Liver (tissue), 9 donors: Measurements from ENCODE around the gene GNG12. TPM values are rescaled to one million over a fixed set of nuclear protein-coding genes. Genes with fewer than 3 reads are reported as not detected.

ENCODE experiments used
- DNase-seq: peaks from one replicate; pipeline ENCODE4 v3.0.0-alpha.2; 2017; ENCODE audit warnings: low spot score
- H3K27ac ChIP-seq, 2 donors: one replicate each; pipeline ENCODE4 v1.7.0; 2013; ENCODE audit warnings: inconsistent platforms in 2 of 2, low read length in 2 of 2, control low read depth in 1 of 2, low read depth in 1 of 2, mild to moderate bottlenecking in 1 of 2
- H3K27me3 ChIP-seq, 4 donors: one replicate each; pipeline versions ENCODE4 v1.6.1 to v1.7.0; 2013; ENCODE audit warnings: low read length in 3 of 4, inconsistent platforms in 1 of 4, mild to moderate bottlenecking in 1 of 4, moderate library complexity in 1 of 4; ENCODE audit not compliant: control insufficient read depth in 4 of 4, insufficient read depth in 4 of 4
- H3K36me3 ChIP-seq, 4 donors: one replicate each; pipeline versions ENCODE4 v1.6.1 to v1.7.0; 2013; ENCODE audit warnings: low read length in 3 of 4, mild to moderate bottlenecking in 3 of 4, low read depth in 1 of 4, moderate library complexity in 1 of 4; ENCODE audit not compliant: control insufficient read depth in 4 of 4, insufficient read depth in 3 of 4
- H3K4me1 ChIP-seq, 4 donors: one replicate each; pipeline versions ENCODE4 v1.6.1 to v1.7.0; 2013; ENCODE audit warnings: low read length in 3 of 4, mild to moderate bottlenecking in 3 of 4, moderate library complexity in 1 of 4; ENCODE audit not compliant: control insufficient read depth in 4 of 4, insufficient read depth in 4 of 4
- H3K4me3 ChIP-seq, 3 donors: one replicate each; pipeline versions ENCODE4 v1.6.1 to v1.7.0; 2013; ENCODE audit warnings: low read length in 3 of 3, control low read depth in 1 of 3, low read depth in 1 of 3, mild to moderate bottlenecking in 1 of 3
- H3K9ac ChIP-seq, 2 donors: one replicate each; pipeline ENCODE4 v1.7.0; 2013; ENCODE audit warnings: low read length in 2 of 2, mild to moderate bottlenecking in 2 of 2, moderate library complexity in 2 of 2, control low read depth in 1 of 2, low read depth in 1 of 2
- H3K9me3 ChIP-seq, 4 donors: one replicate each; pipeline versions ENCODE4 v1.6.1 to v1.7.0; 2013; ENCODE audit warnings: low read length in 3 of 4; ENCODE audit not compliant: control insufficient read depth in 4 of 4
- FOXA1 ChIP-seq: IDR thresholded peaks from 2 replicates; pipeline ENCODE4 v1.6.1; 2016; ENCODE audit warnings: antibody characterized with exemption
- FOXA2 ChIP-seq: IDR thresholded peaks from 2 replicates; pipeline ENCODE4 v1.6.1; 2016; ENCODE audit warnings: antibody characterized with exemption
- GABPA ChIP-seq, 2 donors: IDR thresholded peaks in 1 of 2; conservative IDR thresholded peaks in 1 of 2; 2 replicates each; pipeline ENCODE4 v1.6.1; 2016; ENCODE audit warnings: antibody characterized with exemption in 2 of 2, mild to moderate bottlenecking in 1 of 2, moderate library complexity in 1 of 2
- HNF4G ChIP-seq: IDR thresholded peaks from 2 replicates; pipeline ENCODE4 v1.6.1; 2016; ENCODE audit warnings: antibody characterized with exemption
- JUND ChIP-seq, 2 donors: IDR thresholded peaks; 2 replicates each; pipeline ENCODE4 v1.6.1; 2016; ENCODE audit warnings: antibody characterized with exemption in 2 of 2
- NR2F2 ChIP-seq: IDR thresholded peaks from 2 replicates; pipeline ENCODE4 v1.6.1; 2016; ENCODE audit warnings: antibody characterized with exemption
- RAD21 ChIP-seq, 2 donors: IDR thresholded peaks; 2 replicates each; pipeline ENCODE4 v1.6.1; 2016; ENCODE audit warnings: antibody characterized with exemption in 2 of 2, mild to moderate bottlenecking in 2 of 2
- RXRA ChIP-seq, 2 donors: IDR thresholded peaks; 2 replicates each; pipeline ENCODE4 v1.6.1; 2017 to 2018; ENCODE audit warnings: antibody characterized with exemption in 2 of 2, mild to moderate bottlenecking in 1 of 2
- SP1 ChIP-seq: IDR thresholded peaks from 2 replicates; pipeline ENCODE4 v1.6.1; 2018; ENCODE audit warnings: antibody characterized with exemption, mild to moderate bottlenecking
- TAF1 ChIP-seq: conservative IDR thresholded peaks from 2 replicates; pipeline ENCODE4 v1.6.1; 2016; ENCODE audit warnings: antibody characterized with exemption, mild to moderate bottlenecking
- YY1 ChIP-seq: IDR thresholded peaks from 2 replicates; pipeline ENCODE4 v1.6.1; 2016; ENCODE audit warnings: antibody characterized with exemption, mild to moderate bottlenecking
- WGBS: extraction: QIAGEN DNeasy Blood & Tissue Kit; methylation state at CpG from one replicate; pipeline ENCODE4 v1.1.7; 2013; 5-methylcytosine and 5-hydroxymethylcytosine counted together
- polyA plus RNA-seq, 2 donors: library from polyadenylated mRNA; stranded (reverse) in 1 of 2; unstranded in 1 of 2; fragments of 200-250 nt in 1 of 2; fragments of >200 nt in 1 of 2; fragmentation: Nextera tagmentation in 1 of 2; extraction: Ambion mirVana in 1 of 2; gene quantifications; one replicate each; pipeline versions ENCODE4 v1.2.1 to v1.2.3, GENCODE V29; 2013 to 2015
- total RNA-seq, 2 donors: library from RNA; depleted of rRNA; stranded (reverse); fragments of >200 nt; gene quantifications; one replicate each; pipeline ENCODE4 v1.2.3, GENCODE V29; 2014
- TF ChIP-seq, protein P1 (sequence below): fragments of 150-350 bp; IDR thresholded peaks from 2 replicates; pipeline ENCODE4 v1.5.1; 2017; ENCODE audit warnings: improper control_type of control experiment, low read depth, low read length; ENCODE audit not compliant: missing input control
- TF ChIP-seq, protein P2 (sequence below): IDR thresholded peaks from 2 replicates; pipeline ENCODE4 v1.6.1; 2016; ENCODE audit warnings: antibody characterized with exemption
- TF ChIP-seq, protein P3 (sequence below): IDR thresholded peaks from 2 replicates; pipeline ENCODE4 v1.6.1; 2016; ENCODE audit warnings: antibody characterized with exemption, mild to moderate bottlenecking
- donor health status: healthy.
- donor health status: healthy.
- donor health status: healthy.
- donor health status: healthy.
- donor health status: healthy.

Gene GNG12
- total and polyA plus RNA-seq, 4 donors, result 15.4 to 26.1 (median 19.7) TPM

DNA sequence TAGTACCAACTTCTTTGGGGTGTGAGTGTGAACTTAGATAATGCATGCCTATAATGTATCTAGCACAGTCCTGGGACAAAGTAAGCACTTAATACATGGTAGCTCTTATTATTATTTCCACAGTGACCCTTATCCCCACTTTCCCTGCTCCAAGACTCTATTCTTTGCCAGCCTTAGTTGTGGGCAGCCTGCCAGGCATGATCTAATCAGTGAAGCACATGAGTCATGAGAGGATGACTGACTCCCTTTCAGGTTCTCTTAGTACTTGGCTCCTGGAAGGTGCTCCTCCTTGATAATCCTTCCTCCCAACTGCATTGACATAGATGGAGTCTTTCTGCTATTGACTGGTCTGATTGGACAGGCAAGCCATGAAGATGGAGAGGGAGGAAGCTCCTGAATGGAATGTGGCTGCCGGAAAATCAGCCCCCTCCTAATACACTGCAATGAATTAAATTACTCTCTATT, 17.4 kb upstream of the GNG12 start:
- TF ChIP-seq JUND (IDR thresholded peaks at IDR 0.05), result peak; percentile 44 to 65
- TF ChIP-seq, protein P1, sequence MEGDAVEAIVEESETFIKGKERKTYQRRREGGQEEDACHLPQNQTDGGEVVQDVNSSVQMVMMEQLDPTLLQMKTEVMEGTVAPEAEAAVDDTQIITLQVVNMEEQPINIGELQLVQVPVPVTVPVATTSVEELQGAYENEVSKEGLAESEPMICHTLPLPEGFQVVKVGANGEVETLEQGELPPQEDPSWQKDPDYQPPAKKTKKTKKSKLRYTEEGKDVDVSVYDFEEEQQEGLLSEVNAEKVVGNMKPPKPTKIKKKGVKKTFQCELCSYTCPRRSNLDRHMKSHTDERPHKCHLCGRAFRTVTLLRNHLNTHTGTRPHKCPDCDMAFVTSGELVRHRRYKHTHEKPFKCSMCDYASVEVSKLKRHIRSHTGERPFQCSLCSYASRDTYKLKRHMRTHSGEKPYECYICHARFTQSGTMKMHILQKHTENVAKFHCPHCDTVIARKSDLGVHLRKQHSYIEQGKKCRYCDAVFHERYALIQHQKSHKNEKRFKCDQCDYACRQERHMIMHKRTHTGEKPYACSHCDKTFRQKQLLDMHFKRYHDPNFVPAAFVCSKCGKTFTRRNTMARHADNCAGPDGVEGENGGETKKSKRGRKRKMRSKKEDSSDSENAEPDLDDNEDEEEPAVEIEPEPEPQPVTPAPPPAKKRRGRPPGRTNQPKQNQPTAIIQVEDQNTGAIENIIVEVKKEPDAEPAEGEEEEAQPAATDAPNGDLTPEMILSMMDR, result no peak
- no peaks in the 10 kb centered on the region for H3K4me1 ChIP-seq
- no peak overlapping the region for H3K4me3 ChIP-seq
- H3K36me3 ChIP-seq, result no peaks in the 10 kb centered on the region
- 93% methylated on average over 1 of the region's 1 CpG for WGBS
- H3K27ac ChIP-seq, result no peak overlapping the region
- no peaks in the 10 kb centered on the region for H3K27me3 ChIP-seq
- H3K9me3 ChIP-seq, result no peaks in the 10 kb centered on the region
- no peak overlapping the region for H3K9ac ChIP-seq
- no peak for DNase-seq

DNA sequence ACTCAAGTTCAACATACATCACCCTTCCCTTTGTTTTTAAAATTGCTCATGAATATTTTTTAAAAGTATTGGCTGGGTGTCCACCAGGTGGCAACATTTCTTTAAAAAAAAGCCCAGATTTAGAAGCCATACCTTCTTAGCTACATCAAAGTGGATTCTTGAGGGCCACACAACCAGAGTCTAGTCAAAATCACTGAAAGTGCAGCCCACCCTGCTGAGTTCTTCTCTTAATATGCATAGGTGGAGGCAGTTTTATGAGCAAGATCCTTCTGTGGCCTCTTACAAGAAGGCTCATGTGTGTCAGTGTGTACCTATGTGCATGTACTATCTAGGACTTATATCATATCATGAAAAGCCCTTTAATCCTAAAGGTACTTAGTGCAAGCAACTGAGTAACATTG, 16.9 kb upstream of the GNG12 start:
- Histone ChIP-seq H3K27me3 (no peaks in the 10 kb centered on the region), H3K4me3 (no peak overlapping the region), H3K27ac (no peak overlapping the region), H3K9me3 (no peaks in the 10 kb centered on the region), H3K9ac (no peak overlapping the region), H3K4me1 (no peaks in the 10 kb centered on the region), H3K36me3 (no peaks in the 10 kb centered on the region)
- TF ChIP-seq RXRA (IDR thresholded peaks at IDR 0.05) (no peak), RAD21 (IDR thresholded peaks at IDR 0.05) (peak; percentile 73 to 80)
- TF ChIP-seq, protein P1, result peak; percentile 52
- no peak for DNase-seq

DNA sequence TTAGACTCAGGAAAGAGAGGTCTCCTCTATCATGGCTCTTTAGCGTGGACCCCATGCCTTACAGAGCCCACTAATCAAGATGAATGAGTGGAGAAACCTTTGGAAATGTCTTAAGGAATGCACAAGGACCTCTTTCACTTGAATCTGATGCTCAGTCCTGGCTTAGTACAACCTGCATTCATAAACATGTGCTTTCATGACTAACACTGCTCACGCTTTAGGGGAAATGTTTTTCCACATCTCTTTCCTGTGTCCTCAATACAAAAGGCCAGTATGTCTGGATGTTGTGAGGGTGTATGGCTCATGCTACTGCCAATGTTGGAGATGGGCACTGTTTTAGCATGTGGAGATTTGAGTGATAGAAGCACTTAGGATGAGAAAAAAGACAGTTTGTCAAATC, 14.2 kb upstream of the GNG12 start:
- TF ChIP-seq FOXA1, result no peak
- H3K4me1 ChIP-seq, result no peaks in the 10 kb centered on the region
- H3K9ac ChIP-seq, result no peak overlapping the region
- no peak overlapping the region for H3K4me3 ChIP-seq
- 78% methylated on average over 2 of the region's 2 CpGs for whole genome bisulfite sequencing
- no peak overlapping the region for H3K27ac ChIP-seq
- H3K36me3 ChIP-seq, result no peaks in the 10 kb centered on the region
- DNase-seq, result no peak
- no peaks in the 10 kb centered on the region for H3K9me3 ChIP-seq
- H3K27me3 ChIP-seq, result no peaks in the 10 kb centered on the region

DNA sequence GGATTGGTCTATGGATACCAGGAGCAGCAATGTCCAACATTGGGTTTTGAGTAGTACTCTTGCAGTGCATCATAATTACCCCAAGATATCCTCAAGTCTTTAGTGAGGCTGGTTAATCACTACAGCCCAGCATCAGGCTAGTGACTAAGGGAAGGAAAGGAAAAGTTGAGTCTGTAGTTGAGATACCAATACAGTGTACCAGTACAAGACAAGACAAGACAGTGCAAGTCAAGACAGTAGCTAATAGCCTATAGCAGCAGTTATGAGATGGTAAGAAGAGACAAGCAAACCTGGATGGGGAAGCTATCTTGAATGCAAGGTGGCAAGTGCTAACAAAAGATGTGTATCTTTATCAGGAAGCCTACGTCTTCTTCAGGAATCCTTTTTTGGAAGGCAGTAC, 13.3 kb upstream of the GNG12 start:
- 93% methylated on average over 1 of the region's 1 CpG for WGBS
- no peaks in the 10 kb centered on the region for H3K4me1 ChIP-seq
- DNase-seq, result no peak

More for the DNA sequence above, 13.3 kb upstream of the GNG12 start:
- TF ChIP-seq FOXA1, result no peak
- TF ChIP-seq SP1, result no peak
- no peak for TF ChIP-seq GABPA (IDR thresholded peaks at IDR 0.05 in 1 of 2, conservative IDR thresholded peaks at IDR 0.05 in 1 of 2)
- TF ChIP-seq, protein P2, sequence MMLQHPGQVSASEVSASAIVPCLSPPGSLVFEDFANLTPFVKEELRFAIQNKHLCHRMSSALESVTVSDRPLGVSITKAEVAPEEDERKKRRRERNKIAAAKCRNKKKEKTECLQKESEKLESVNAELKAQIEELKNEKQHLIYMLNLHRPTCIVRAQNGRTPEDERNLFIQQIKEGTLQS, result no peak
- no peak for TF ChIP-seq YY1
- TF ChIP-seq RAD21 (IDR thresholded peaks at IDR 0.05), result no peak
- TF ChIP-seq, protein P1, result no peak
- no peak for TF ChIP-seq RXRA (IDR thresholded peaks at IDR 0.05)
- TF ChIP-seq JUND (IDR thresholded peaks at IDR 0.05), result no peak
- no peak for TF ChIP-seq FOXA2
- no peak for TF ChIP-seq TAF1
- TF ChIP-seq, protein P3, sequence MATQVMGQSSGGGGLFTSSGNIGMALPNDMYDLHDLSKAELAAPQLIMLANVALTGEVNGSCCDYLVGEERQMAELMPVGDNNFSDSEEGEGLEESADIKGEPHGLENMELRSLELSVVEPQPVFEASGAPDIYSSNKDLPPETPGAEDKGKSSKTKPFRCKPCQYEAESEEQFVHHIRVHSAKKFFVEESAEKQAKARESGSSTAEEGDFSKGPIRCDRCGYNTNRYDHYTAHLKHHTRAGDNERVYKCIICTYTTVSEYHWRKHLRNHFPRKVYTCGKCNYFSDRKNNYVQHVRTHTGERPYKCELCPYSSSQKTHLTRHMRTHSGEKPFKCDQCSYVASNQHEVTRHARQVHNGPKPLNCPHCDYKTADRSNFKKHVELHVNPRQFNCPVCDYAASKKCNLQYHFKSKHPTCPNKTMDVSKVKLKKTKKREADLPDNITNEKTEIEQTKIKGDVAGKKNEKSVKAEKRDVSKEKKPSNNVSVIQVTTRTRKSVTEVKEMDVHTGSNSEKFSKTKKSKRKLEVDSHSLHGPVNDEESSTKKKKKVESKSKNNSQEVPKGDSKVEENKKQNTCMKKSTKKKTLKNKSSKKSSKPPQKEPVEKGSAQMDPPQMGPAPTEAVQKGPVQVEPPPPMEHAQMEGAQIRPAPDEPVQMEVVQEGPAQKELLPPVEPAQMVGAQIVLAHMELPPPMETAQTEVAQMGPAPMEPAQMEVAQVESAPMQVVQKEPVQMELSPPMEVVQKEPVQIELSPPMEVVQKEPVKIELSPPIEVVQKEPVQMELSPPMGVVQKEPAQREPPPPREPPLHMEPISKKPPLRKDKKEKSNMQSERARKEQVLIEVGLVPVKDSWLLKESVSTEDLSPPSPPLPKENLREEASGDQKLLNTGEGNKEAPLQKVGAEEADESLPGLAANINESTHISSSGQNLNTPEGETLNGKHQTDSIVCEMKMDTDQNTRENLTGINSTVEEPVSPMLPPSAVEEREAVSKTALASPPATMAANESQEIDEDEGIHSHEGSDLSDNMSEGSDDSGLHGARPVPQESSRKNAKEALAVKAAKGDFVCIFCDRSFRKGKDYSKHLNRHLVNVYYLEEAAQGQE, result no peak
- no peak for TF ChIP-seq NR2F2
- no peak for TF ChIP-seq HNF4G
- H3K9ac ChIP-seq, result no peak overlapping the region
- no peaks in the 10 kb centered on the region for H3K9me3 ChIP-seq
- H3K4me3 ChIP-seq, result no peak overlapping the region
- H3K36me3 ChIP-seq, result no peaks in the 10 kb centered on the region
- no peaks in the 10 kb centered on the region for H3K27me3 ChIP-seq
- no peak overlapping the region for H3K27ac ChIP-seq
